Keratinocyte (primary cell): Measurements from ENCODE around the gene ZNF136. TPM values are rescaled to one million over a fixed set of nuclear protein-coding genes. Genes with fewer than 3 reads are reported as not detected.

Experiments
- DNase-seq: peaks from one replicate; pipeline ENCODE4 v3.0.0-alpha.2; 2011; ENCODE audit warnings: low read depth, missing footprints, low spot score
- FAIRE-seq: peaks from 2 replicates; lab custom pipeline; 2011; peaks lifted over from hg19 to GRCh38; lab: Jason Lieb, UNC
- H2AFZ ChIP-seq: 2 replicates; pipeline ENCODE4 v1.6.0; 2012; ENCODE audit warnings: low read length, control low read depth, inconsistent platforms; ENCODE audit not compliant: control insufficient read depth
- H3K27ac ChIP-seq: 2 replicates; pipeline ENCODE4 v1.5.1; 2011; ENCODE audit warnings: low read length; ENCODE audit not compliant: control insufficient read depth, insufficient read depth
- H3K27me3 ChIP-seq: 3 replicates; pipeline ENCODE4 v1.6.0; 2011; ENCODE audit warnings: low read length; ENCODE audit not compliant: control insufficient read depth, insufficient read depth; ENCODE audit errors: extremely low read depth
- H3K36me3 ChIP-seq, 2 experiments: 2 replicates in 1 of 2; 3 replicates in 1 of 2; pipeline ENCODE4 v1.5.1; 2011; ENCODE audit warnings: low read length in 2 of 2, mild to moderate bottlenecking in 1 of 2; ENCODE audit not compliant: control insufficient read depth in 2 of 2, insufficient read depth in 2 of 2; ENCODE audit errors: extremely low read depth in 1 of 2
- H3K4me1 ChIP-seq: 3 replicates; pipeline ENCODE4 v1.5.1; 2011; ENCODE audit warnings: low read length; ENCODE audit not compliant: control insufficient read depth, insufficient read depth; ENCODE audit errors: extremely low read depth
- H3K4me2 ChIP-seq: 3 replicates; pipeline ENCODE4 v1.6.0; 2011; ENCODE audit warnings: low read depth, low read length; ENCODE audit not compliant: control insufficient read depth, insufficient read depth; ENCODE audit errors: extremely low read depth
- H3K4me3 ChIP-seq, 3 experiments: fragments of 200-600 bp in 1 of 3; sonication (generic) in 1 of 3; 2 replicates in 2 of 3; 3 replicates in 1 of 3; pipeline ENCODE4 v1.5.1; 2011 to 2016; ENCODE audit warnings: low read length in 3 of 3, mild to moderate bottlenecking in 3 of 3, control low read depth in 2 of 3, inconsistent platforms in 1 of 3, low read depth in 1 of 3, mixed read lengths in 1 of 3, mixed run types in 1 of 3, moderate library complexity in 1 of 3; ENCODE audit not compliant: control insufficient read depth in 2 of 3, insufficient read depth in 2 of 3; ENCODE audit errors: extremely low read depth in 1 of 3
- H3K79me2 ChIP-seq: 2 replicates; pipeline ENCODE4 v1.6.0; 2012; ENCODE audit warnings: low read length; ENCODE audit not compliant: control insufficient read depth, insufficient read depth
- H3K9ac ChIP-seq: 3 replicates; pipeline ENCODE4 v1.6.0; 2011; ENCODE audit warnings: low read length; ENCODE audit not compliant: control insufficient read depth, insufficient read depth; ENCODE audit errors: extremely low read depth
- H3K9me1 ChIP-seq: 3 replicates; pipeline ENCODE4 v1.6.0; 2011; ENCODE audit warnings: low read length; ENCODE audit not compliant: control insufficient read depth, insufficient read depth; ENCODE audit errors: extremely low read depth
- H3K9me3 ChIP-seq: 2 replicates; pipeline ENCODE4 v1.5.1; 2012; ENCODE audit warnings: low read depth, low read length; ENCODE audit not compliant: control insufficient read depth
- H4K20me1 ChIP-seq: 3 replicates; pipeline ENCODE4 v1.6.0; 2011; ENCODE audit warnings: low read length; ENCODE audit not compliant: control insufficient read depth, insufficient read depth; ENCODE audit errors: extremely low read depth
- CTCF ChIP-seq, 3 experiments: IDR thresholded peaks in 1 of 3; conservative IDR thresholded peaks in 1 of 3; optimal IDR thresholded peaks in 1 of 3; 2 replicates in 2 of 3; 3 replicates in 1 of 3; pipeline versions ENCODE3 to v1.5.1; 2011; ENCODE audit warnings: low read length in 3 of 3, mild to moderate bottlenecking in 3 of 3, moderate library complexity in 2 of 3, control low read depth in 1 of 3, inconsistent platforms in 1 of 3; ENCODE audit not compliant: insufficient read depth in 2 of 3; ENCODE audit errors: extremely low read depth in 1 of 3
- EZH2 ChIP-seq: IDR thresholded peaks from one replicate; pipeline ENCODE4 v1.6.1; 2012; ENCODE audit warnings: inconsistent platforms, mild to moderate bottlenecking, low read length, moderate library complexity
- dilution Hi-C: fragments of 300-500 bp; cut with MboI; formaldehyde crosslinking; loops from one replicate; pipeline ENCODE4 v1.7.0; 2020; ENCODE audit warnings: low sequenced_read_pairs; ENCODE audit not compliant: extremely low pct_ligation_motif_present
- polyA plus RNA-seq, 5 experiments: library from polyadenylated mRNA; depleted of rRNA in 3 of 5; stranded (reverse) in 3 of 5; stranded (forward) in 1 of 5; unstranded in 1 of 5; fragments of >200 nt; gene quantifications; 1 replicate in 1 of 5; 2 replicates in 3 of 5; 3 replicates in 1 of 5; pipeline versions ENCODE4 v1.2.1 to v1.2.3, GENCODE V29; 2011 to 2012; ENCODE audit warnings: missing spikeins in 2 of 5, low read depth in 1 of 5, low replicate concordance in 1 of 5

The ZNF136 gene
- polyA plus RNA-seq, 1 donor (not counting 4 experiments of a cell fraction or from before 2014, with no cell fraction given) = 2.9 TPM

GRCh38 chr19:12217332-12217731 lies 54.4 kb downstream of the ZNF136 start:
- no peak for DNase-seq
- no peak for TF ChIP-seq EZH2
- Histone ChIP-seq H2AFZ (no peak overlapping the region), H3K9ac (no peak overlapping the region), H3K36me3 (no peaks in the 10 kb centered on the region), H3K4me3 (no peak overlapping the region), H3K9me1 (no peaks in the 10 kb centered on the region), H3K27me3 (no peaks in the 10 kb centered on the region), H3K4me2 (no peak overlapping the region), H3K9me3 (no peaks in the 10 kb centered on the region), H3K27ac (no peak overlapping the region), H4K20me1 (no peaks in the 10 kb centered on the region), H3K4me1 (no peaks in the 10 kb centered on the region), H3K79me2 (no peaks in the 10 kb centered on the region)
- no peak for FAIRE-seq
- dilution Hi-C loops = no loop called here

- dilution Hi-C loops = no loop called here
- Histone ChIP-seq H3K4me1 (no peaks in the 10 kb centered on the region), H3K4me3 (no peak overlapping the region), H3K9me1 (no peaks in the 10 kb centered on the region), H3K27me3 (no peaks in the 10 kb centered on the region), H3K4me2 (no peak overlapping the region), H3K27ac (no peak overlapping the region), H3K9me3 (no peaks in the 10 kb centered on the region), H3K9ac (no peak overlapping the region), H3K36me3 (no peaks in the 10 kb centered on the region), H4K20me1 (no peaks in the 10 kb centered on the region), H3K79me2 (no peaks in the 10 kb centered on the region), H2AFZ (no peak overlapping the region)
- DNase-seq (no peak), FAIRE-seq (no peak)
- no peak for TF ChIP-seq CTCF (optimal IDR thresholded peaks at IDR 0.05 in 1 of 3, IDR thresholded peaks at IDR 0.05 in 1 of 3, conservative IDR thresholded peaks at IDR 0.05 in 1 of 3; ENCODE audit: extremely low read depth in 1 of 3, insufficient read depth in 2 of 3, low read length in 3 of 3)
- TF ChIP-seq EZH2 = no peak
These were observed 60.2 kb downstream of the ZNF136 start for GRCh38 chr19:12222980-12223630.

GRCh38 chr19:12224676-12225075 lies 61.8 kb downstream of the ZNF136 start:
- H3K9me1 ChIP-seq = no peaks in the 10 kb centered on the region
- no peak for DNase-seq
- dilution Hi-C loops = no loop called here

More at GRCh38 chr19:12224676-12225075, 61.8 kb downstream of the ZNF136 start:
- no peaks in the 10 kb centered on the region for H4K20me1 ChIP-seq
- H3K4me2 ChIP-seq = no peak overlapping the region
- TF ChIP-seq CTCF (optimal IDR thresholded peaks at IDR 0.05 in 1 of 3, IDR thresholded peaks at IDR 0.05 in 1 of 3, conservative IDR thresholded peaks at IDR 0.05 in 1 of 3; ENCODE audit: extremely low read depth in 1 of 3, insufficient read depth in 2 of 3, low read length in 3 of 3) (no peak), EZH2 (no peak)
- no peaks in the 10 kb centered on the region for H3K4me1 ChIP-seq
- H3K79me2 ChIP-seq = no peaks in the 10 kb centered on the region
- no peak overlapping the region for H3K27ac ChIP-seq
- H3K36me3 ChIP-seq = no peaks in the 10 kb centered on the region
- FAIRE-seq = no peak
- H3K27me3 ChIP-seq = no peaks in the 10 kb centered on the region
- H2AFZ ChIP-seq = no peak overlapping the region
- no peak overlapping the region for H3K4me3 ChIP-seq
- no peaks in the 10 kb centered on the region for H3K9me3 ChIP-seq
- H3K9ac ChIP-seq = no peak overlapping the region
